GM21447 (cell line): ENCODE results near the gene HTT.
A peak's percentile ranks its signal among the peaks of the same experiment; 100 is the strongest.
"Not testable (repeated sequence)": the region's sequence is repeated elsewhere in the genome, so short reads cannot be mapped to it uniquely, and the experiment has no call there.

ENCODE experiments used
- ATAC-seq: cut with Tn5 transposase; IDR thresholded peaks from one replicate; pipeline ENCODE4 v1.9.1; 2021; ENCODE audit not compliant: unreplicated experiment

The HTT gene

GRCh38 chr4:3075652-3075981 is 1.1 kb downstream of the HTT start:
- ATAC-seq: no peak

DNA sequence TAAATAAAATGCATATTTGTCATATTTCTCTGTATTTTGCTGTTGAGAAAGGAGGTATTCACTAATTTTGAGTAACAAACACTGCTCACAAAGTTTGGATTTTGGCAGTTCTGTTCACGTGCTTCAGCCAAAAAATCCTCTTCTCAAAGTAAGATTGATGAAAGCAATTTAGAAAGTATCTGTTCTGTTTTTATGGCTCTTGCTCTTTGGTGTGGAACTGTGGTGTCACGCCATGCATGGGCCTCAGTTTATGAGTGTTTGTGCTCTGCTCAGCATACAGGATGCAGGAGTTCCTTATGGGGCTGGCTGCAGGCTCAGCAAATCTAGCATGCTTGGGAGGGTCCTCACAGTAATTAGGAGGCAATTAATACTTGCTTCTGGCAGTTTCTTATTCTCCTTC is 3.3 kb downstream of the HTT start:
- peak; percentile 31 for ATAC-seq

DNA sequence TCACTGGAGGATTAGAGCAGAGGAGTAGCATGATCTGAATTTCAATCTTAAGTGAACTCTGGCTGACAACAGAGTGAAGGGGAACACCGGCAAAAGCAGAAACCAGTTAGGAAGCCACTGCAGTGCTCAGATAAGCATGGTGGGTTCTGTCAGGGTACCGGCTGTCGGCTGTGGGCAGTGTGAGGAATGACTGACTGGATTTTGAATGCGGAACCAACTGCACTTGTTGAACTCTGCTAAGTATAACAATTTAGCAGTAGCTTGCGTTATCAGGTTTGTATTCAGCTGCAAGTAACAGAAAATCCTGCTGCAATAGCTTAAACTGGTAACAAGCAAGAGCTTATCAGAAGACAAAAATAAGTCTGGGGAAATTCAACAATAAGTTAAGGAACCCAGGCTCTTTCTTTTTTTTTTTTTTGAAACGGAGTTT is 5.2 kb downstream of the HTT start:
- ATAC-seq: peak; percentile 29

DNA sequence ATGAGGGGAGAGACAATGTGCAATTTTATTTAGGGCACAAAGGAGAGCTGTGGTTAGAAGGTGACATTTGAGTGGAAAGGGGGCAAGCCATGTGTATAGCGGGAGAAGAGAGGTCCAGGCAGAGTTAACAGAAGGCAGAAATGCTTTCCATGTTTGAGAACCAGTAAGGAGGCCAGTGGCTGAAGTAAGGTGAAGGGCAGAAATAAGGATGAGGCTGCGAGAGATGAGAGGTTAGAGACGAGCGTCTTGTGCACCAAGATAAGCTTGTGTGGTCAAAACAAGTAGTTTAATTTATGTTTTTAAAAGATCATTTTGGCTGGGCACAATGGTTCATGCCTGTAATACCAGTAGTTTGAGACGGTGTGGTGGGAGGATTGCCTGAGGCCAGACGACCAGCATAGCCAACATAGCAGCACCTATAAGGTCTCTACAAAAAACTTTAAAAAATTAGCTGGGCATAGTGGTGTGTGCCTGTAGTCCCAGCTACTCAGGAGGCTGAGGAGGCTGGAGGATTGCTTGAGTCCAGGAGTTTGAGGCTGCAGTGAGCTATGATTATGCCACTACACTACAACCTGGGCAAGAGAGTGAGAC is 8.5 kb downstream of the HTT start:
- no peak for ATAC-seq

DNA sequence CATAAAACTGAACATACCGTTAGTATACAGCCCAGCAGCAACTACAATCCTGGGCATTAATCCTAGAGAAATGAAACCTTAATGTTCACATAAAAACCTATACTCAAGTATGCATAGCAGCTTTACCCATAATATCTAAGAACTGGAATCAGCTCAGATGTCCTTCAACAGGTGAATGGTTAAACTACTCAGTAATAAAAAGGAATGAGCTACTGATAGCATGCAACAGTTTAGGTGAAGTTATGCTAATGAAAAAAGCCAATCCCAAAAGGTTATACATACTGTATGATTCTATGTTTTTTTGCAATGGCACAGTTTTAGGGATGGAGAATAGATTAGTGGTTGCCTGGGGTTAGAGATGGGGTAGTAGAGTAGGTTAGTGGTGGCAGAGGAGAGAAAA is 9.3 kb downstream of the HTT start:
- no peak for ATAC-seq

DNA sequence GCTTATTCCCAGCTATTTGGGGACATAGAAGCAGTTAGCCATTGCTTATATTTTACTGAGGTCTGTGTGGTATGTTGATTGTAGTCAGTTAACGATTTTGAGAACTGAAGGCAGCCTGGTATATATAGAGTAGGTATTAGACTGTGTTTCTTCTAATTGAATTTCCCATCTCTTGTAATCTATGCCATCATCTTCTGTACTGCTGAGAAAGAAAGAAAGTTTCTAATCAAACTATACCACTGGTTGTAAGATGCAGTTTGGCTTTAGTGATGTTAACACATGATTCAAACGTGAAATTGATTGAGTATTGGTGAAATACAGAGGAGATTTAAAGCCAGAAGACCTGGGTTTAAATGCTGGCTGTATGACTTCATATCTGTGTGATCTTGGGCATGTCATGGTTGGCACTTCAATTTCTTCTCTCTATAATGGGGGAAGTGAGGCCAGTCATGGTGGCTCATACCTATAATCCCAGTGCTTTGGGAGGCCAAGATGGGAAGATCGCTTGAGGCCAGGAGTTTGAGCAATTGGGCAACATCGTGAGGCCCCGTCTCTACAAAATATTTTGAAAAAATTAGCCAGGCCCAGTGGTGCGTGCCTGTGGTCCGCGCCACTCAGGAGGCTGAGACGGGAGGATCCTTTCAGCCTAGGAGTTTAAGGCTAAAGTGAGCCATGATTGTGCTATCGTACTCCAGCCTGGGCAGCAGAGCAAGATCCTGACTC is 11.6 kb downstream of the HTT start:
- ATAC-seq: no peak

DNA sequence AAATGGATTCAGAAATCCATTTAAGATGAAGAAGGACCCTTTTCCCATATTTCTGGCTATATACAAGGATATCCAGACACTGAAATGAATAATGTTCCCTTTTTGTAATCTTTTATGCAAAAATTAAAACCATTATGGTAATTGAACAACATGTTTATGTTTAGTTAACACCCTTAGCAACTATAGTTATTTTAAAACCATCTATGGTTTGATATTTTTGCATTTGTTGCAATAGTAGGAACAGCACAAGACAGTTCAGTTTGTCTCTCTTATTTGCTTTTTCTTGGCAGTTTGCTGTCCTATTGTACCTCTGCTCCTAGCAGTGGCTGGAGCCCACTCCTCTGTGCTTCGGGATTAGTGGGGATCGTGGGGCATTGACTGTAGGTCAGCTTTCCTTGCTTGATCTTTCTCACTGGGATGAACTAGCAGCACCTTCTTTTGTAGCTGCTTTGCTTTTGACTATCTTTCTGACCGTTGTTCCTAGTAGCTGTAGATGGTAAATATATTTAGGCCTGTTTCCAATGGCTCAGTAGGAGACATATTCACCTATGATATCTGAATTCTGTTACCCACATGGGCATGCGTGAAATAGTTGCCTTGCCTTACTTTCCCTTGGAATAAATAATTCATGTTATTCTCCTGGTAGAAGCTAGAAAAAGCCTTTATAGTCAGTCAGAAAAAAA is 12.8 kb downstream of the HTT start:
- ATAC-seq: no peak

- no peak for ATAC-seq
These were observed 17.0 kb downstream of the HTT start for GRCh38 chr4:3091464-3091863.

DNA sequence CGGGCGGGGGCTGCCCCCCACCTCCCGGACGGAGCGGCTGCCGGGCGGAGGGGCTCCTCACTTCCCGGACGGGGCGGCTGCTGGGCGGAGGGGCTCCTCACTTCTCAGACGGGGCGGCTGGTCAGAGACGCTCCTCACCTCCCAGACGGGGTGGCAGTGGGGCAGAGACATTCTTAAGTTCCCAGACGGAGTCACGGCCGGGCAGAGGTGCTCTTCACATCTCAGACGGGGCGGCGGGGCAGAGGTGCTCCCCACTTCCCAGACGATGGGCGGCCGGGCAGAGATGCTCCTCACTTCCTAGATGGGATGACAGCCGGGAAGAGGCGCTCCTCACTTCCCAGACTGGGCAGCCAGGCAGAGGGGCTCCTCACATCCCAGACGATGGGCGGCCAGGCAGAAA is 20.2 kb downstream of the HTT start:
- ATAC-seq: not testable (repeated sequence)

DNA sequence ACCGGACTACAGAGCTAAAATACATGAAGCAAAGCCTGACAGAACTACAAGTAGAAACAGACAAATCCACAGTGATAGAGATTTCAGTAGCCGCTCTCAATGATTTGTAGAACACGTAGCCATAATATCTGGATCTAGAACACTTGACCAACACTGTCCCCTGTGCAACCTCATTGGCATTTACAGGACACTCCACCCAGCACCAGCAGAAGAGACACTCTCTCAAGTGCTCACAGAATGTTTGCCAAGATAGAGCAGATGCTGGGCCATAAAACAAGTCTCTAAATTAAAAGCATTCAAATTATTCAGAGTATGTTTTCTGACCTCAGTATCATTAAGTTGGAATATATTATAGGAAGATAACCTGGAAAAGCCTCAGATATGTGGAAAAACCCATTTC is 21.7 kb downstream of the HTT start:
- no peak for ATAC-seq

- no peak for ATAC-seq
These were observed 23.9 kb downstream of the HTT start for GRCh38 chr4:3098346-3098745.

DNA sequence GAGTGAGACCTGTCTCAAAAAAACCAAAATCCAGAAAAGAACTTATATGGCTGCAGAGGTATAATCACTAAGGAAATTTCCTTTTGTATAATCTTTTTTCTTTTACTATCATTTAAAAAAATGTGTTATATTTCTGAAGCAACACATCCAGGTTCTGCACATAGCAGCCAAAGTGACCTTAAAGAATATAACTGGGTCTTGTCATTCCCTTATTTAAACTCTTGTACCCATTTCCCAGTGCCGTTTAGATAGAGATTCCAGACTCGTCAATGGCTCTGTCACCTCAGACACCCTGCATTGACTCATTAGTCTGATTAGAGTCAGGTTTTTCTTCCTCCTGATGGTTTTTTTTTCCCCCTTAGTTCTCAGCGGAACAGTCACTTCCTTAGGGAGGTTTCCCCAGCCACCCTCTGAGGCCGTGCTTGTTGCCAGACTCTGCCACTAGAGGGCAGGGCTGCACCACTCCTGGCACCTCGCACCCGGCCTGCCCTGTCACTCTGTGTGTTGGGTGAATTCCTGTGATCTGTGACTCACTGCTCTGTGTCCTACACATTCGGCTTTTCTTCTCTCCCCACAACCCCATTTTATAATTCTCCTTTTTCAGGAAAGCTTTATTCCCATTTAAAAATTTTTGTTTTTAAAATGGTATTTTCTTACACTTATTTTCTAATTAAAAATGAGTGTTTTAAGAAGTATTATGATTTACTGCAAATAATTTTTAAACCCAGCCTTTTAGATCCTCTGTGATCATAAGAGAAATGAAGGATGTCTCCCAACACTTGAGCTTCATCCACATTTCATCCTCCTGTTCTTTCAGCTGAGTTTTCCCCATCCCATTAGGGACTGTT is 32.1 kb downstream of the HTT start:
- peak; percentile 93 for ATAC-seq

DNA sequence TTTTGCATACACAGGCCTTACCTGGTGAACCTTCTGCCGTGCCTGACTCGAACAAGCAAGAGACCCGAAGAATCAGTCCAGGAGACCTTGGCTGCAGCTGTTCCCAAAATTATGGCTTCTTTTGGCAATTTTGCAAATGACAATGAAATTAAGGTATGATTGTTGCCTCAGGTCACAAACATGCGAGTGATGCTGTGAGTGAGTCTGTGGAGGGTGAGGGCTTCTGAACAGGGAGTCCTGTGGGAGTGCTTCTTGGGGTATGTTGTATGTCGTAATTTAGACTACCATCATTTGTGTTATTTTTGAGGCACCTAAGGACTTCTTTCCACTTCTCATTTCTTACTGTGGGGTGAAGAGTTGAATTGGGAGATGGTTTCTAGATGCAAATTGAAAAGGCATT is 32.8 kb downstream of the HTT start:
- no peak for ATAC-seq

- no peak for ATAC-seq
These were observed 33.2 kb downstream of the HTT start for GRCh38 chr4:3107691-3108121.

GRCh38 chr4:3108211-3108610 is 33.7 kb downstream of the HTT start:
- no peak for ATAC-seq

DNA sequence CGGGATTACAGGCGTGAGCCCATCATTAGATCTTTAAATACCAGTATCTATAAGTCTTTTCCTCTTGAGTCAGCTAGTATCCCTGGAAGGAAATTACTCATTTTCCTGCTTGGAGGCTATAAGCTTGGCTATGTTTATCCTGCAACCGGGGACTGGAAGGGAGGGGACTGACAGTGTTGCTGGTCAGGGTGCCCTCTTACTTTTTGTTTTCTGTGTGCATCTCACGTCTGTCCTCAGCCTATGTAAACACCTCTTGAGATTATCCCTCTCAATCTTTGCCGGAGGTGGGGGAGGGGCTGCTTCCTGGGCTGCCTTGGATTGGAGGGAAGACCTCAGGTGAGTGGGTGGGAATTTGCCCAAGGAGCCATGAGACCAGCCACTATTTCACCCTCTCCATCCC is 37.0 kb downstream of the HTT start:
- no peak for ATAC-seq

DNA sequence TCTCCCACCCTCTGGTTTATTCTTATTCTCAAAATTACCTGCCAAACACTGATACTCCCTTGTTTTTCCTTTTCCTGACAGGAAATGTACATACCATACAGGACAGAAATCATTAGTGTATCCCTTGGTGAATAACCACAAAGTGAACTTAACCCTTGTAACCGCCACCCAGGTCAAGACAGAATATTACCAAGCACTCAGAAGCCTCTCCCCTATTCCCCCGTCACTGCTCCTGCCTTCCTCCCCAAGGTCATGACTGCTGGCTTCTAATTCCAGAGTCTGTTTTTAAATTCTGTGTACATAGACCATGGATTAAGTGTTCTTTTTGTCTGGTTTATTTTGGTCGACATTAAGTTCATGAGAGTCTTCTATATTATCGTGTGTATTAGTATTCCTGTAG is 37.7 kb downstream of the HTT start:
- no peak for ATAC-seq

- no peak for ATAC-seq
These were observed 38.4 kb downstream of the HTT start for GRCh38 chr4:3112609-3113469.

- ATAC-seq: no peak
These were observed 39.9 kb downstream of the HTT start for GRCh38 chr4:3114377-3114776.

DNA sequence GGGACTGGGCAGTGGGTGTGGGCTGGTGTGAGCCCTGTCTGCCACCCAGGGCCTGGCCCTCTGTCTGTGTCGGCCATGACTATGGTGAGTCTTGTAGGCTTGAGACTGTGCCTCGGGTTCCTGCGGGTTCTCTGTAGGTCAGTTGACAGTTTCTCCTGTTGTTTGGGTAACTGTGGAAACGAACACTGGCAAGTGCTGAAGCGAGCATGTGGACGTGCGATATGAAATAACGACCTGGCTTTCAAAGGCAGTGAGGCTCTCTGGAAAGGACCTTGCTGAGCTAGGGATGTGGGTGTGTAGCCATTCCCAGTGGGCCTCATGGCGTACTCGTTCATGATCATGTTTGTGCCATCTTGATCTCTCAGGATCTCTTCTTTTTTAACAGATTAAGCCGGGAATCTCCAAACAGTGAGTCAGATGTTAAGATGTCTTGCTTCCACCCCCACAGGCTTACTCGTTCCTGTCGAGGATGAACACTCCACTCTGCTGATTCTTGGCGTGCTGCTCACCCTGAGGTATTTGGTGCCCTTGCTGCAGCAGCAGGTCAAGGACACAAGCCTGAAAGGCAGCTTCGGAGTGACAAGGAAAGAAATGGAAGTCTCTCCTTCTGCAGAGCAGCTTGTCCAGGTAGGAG is 41.3 kb downstream of the HTT start:
- ATAC-seq: no peak
